SU-DHL-6 (cell line): ENCODE data around the gene AZGP1.

Source experiments
- EZH2phosphoT487 ChIP-seq: fragments of 200-600 bp; sonication (generic), shearing (Covaris generic); conservative IDR thresholded peaks from 2 replicates; pipeline ENCODE4 v1.6.1; 2018; ENCODE audit warnings: mild to moderate bottlenecking, antibody characterized with exemption, low read length, moderate library complexity, mixed read lengths
- TF ChIP-seq, protein P1 (sequence below): fragments of 200-600 bp; sonication (generic); IDR thresholded peaks from one replicate; pipeline ENCODE4 v1.5.1; 2017; ENCODE audit warnings: antibody characterized with exemption, mild to moderate bottlenecking, low read length, moderate library complexity; ENCODE audit not compliant: insufficient read depth, poor library complexity, severe bottlenecking

DNA sequence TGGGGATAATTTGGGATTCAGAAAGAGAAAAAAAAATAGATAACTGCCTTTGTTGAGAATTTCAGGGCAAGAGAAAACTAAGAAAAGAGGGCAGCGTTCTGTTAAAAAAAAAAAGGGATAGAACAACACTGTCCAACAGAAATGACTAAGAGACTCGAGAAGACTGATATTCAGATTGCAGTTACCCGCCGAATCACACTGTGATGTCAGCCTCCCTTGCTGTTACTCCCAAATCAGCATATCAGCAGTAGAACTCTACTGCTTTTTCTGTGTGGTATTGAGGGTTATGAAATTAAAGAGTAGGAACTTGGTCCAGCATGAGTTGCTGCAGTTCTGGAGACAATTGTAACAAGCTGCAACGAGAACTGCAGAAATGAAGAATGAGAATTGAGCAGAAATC lies 48.3 kb downstream of the AZGP1 start:
- no peak for TF ChIP-seq EZH2phosphoT487
- TF ChIP-seq, protein P1, sequence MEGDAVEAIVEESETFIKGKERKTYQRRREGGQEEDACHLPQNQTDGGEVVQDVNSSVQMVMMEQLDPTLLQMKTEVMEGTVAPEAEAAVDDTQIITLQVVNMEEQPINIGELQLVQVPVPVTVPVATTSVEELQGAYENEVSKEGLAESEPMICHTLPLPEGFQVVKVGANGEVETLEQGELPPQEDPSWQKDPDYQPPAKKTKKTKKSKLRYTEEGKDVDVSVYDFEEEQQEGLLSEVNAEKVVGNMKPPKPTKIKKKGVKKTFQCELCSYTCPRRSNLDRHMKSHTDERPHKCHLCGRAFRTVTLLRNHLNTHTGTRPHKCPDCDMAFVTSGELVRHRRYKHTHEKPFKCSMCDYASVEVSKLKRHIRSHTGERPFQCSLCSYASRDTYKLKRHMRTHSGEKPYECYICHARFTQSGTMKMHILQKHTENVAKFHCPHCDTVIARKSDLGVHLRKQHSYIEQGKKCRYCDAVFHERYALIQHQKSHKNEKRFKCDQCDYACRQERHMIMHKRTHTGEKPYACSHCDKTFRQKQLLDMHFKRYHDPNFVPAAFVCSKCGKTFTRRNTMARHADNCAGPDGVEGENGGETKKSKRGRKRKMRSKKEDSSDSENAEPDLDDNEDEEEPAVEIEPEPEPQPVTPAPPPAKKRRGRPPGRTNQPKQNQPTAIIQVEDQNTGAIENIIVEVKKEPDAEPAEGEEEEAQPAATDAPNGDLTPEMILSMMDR: no peak
